LNCaP clone FGC (cell line): ENCODE data around the gene ICE2.

Experiments used
- DNase-seq: peaks from one replicate; pipeline ENCODE4 v3.0.0-alpha.2; 2011; ENCODE audit warnings: low read depth
- H3K4me3 ChIP-seq: 2 replicates; pipeline ENCODE4 v1.5.1; 2011; ENCODE audit warnings: mild to moderate bottlenecking, low read depth, low read length, control low read depth
- CTCF ChIP-seq: IDR thresholded peaks from 2 replicates; pipeline ENCODE4 v1.5.1; 2012; ENCODE audit warnings: mild to moderate bottlenecking; ENCODE audit not compliant: control insufficient read depth, insufficient read depth; ENCODE audit errors: extremely low read depth

ICE2 gene

GRCh38 chr15:60390871-60391501 is 88.0 kb downstream of the ICE2 start:
- no peak overlapping the region for H3K4me3 ChIP-seq
- no peak for DNase-seq
- TF ChIP-seq CTCF: no peak

GRCh38 chr15:60390231-60390630 is 88.7 kb downstream of the ICE2 start:
- no peak for TF ChIP-seq CTCF
- no peak for DNase-seq
- H3K4me3 ChIP-seq: no peak overlapping the region

- TF ChIP-seq CTCF: no peak
- no peak for DNase-seq
- H3K4me3 ChIP-seq: no peak overlapping the region
Observed at GRCh38 chr15:60389261-60390077, 89.5 kb downstream of the ICE2 start.

- H3K4me3 ChIP-seq: no peak overlapping the region
- no peak for TF ChIP-seq CTCF
- no peak for DNase-seq
Observed at GRCh38 chr15:60387321-60387720, 91.6 kb downstream of the ICE2 start.

- no peak for TF ChIP-seq CTCF
- H3K4me3 ChIP-seq: no peak overlapping the region
- DNase-seq: no peak
Observed at GRCh38 chr15:60386615-60387014, 92.3 kb downstream of the ICE2 start.

- H3K4me3 ChIP-seq: no peak overlapping the region
- TF ChIP-seq CTCF: no peak
- DNase-seq: no peak
Observed at GRCh38 chr15:60385620-60386552, 93.1 kb downstream of the ICE2 start.
